Measurements from ENCODE around the gene UBR1.
"Not testable (repeated sequence)": the region's sequence is repeated elsewhere in the genome, so short reads cannot be mapped to it uniquely, and the experiment has no call there.

The UBR1 gene

DNA sequence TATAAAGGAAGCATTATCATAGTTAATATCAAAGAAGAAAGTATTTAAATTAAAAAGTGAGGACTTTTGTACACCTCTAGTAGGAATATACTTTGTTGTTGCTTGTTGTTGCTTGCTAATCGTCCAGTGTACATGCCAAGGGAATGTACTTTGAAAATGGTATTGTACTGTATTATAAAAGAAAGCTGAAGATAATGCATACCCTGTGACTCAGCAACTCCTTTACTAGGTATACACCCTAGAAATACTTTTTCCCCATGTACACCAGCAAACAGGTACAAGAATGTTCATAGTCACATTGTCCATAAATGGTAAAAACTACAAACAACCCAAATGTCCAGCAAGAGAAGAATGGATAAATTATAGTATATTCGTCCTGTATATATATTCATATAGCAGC is 197.3 kb downstream of the UBR1 start:
- DNase-seq (ENCODE audit: low spot score) = no peak

DNA sequence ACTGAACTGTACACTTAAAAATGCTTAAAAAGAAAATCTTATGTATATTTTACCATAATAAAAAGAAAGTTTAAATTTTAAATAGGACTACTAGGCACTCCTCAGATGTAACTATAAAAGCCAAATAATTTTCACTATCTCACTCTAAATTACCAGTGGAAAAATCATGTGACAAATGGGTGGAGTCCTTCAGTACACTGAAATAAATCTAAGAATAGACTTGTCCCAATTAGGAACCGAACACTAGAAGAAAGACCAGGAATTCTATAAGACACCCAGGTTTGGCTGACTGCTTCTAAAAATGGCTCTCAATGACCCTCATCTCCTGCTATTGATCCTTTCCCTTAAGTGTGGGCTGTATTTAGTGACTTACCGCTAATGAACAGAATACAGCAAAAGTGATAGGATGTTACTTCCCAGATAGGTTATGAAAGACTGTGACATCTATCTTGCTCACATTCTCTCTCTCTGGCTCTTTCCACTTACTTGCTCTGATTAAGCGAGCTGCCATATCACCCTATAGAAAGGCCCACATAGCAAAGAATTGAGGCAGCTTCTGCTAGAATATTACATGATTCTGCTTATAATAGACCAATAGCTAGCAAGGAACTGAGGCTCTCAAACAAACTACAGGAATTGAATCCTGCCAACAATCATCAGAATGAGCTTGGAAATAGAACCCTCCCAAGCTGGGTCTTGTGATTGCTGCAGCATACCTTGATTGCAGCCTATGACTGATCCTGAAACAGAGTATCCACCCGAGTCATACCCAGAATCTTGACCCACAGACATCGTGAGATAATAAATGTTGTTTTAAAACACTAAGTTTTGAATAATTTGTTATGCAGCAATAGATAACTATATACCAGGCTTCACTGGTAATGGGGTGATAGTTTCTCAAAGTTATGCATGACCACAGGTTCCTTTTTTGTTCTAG is 202.2 kb downstream of the UBR1 start:
- DNase-seq (ENCODE audit: low spot score) = no peak

DNA sequence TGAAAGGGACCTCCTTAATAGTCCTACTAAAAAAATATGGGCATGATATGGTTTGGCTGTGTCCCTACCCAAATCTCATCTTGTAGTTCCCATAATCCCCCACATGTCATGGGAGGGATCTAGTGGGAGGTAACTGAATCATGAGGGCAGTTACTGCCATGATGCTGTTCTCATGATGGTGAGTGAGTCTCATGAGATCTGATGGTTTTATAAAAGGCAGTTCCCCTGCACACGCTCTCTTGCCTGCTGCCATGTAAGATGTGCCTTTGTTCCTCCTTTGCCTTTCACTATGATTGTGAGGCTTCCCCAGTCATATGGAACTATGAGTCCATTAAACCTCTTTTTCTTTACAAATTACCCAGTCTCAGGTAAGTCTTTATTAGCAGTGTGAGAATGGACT is 211.9 kb downstream of the UBR1 start:
- not testable (repeated sequence) for DNase-seq (ENCODE audit: low spot score)
